Measurements from ENCODE around the gene GRM8. TPM values are rescaled to one million over a fixed set of nuclear protein-coding genes. Genes with fewer than 3 reads are reported as not detected.

The GRM8 gene
- total RNA-seq, 1 experiment from 2014 or later, result not detected

DNA sequence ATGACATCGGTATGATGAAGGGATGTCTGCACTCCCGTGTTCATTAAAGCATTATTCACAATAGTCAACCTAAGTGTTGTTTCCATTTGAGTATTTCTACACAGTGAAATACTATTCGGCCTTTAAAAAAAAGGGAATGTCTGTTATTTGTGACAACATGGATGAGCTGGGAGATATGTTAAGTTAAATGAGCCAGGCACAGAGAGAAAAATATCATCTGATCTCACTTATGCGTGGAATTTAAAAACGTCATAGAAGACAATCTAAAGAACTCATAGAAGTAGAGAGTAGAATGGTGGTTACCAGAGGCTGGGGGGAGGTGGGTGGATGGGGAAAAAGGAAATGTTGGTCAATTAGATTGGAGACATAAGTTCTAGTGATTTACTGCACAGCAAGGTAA lies 753.3 kb downstream of the GRM8 start:
- in situ Hi-C loops (cut with HindIII; ENCODE audit: low pct_unique_long_range_greater_than_20kb, low sequenced_read_pairs), result no loop called here
- no peak for DNase-seq (ENCODE audit: low read depth, low spot score)

- DNase-seq (ENCODE audit: low read depth, low spot score), result no peak
- in situ Hi-C loops (cut with HindIII; ENCODE audit: low pct_unique_long_range_greater_than_20kb, low sequenced_read_pairs), result no loop called here
Measured at GRCh38 chr7:126495733-126496132, 757.0 kb downstream of the GRM8 start.

- in situ Hi-C loops (cut with HindIII; ENCODE audit: low pct_unique_long_range_greater_than_20kb, low sequenced_read_pairs), result no loop called here
- DNase-seq (ENCODE audit: low read depth, low spot score), result no peak
Measured at GRCh38 chr7:126495001-126495400, 757.7 kb downstream of the GRM8 start.

GRCh38 chr7:126493801-126494200 lies 758.9 kb downstream of the GRM8 start:
- in situ Hi-C loops (cut with HindIII; ENCODE audit: low pct_unique_long_range_greater_than_20kb, low sequenced_read_pairs), result no loop called here

GRCh38 chr7:126489874-126490273 lies 762.9 kb downstream of the GRM8 start:
- in situ Hi-C loops (cut with HindIII; ENCODE audit: low pct_unique_long_range_greater_than_20kb, low sequenced_read_pairs), result no loop called here
- DNase-seq (ENCODE audit: low read depth, low spot score), result no peak

More at GRCh38 chr7:126493801-126494200, 758.9 kb downstream of the GRM8 start:
- DNase-seq (ENCODE audit: low read depth, low spot score), result no peak

DNA sequence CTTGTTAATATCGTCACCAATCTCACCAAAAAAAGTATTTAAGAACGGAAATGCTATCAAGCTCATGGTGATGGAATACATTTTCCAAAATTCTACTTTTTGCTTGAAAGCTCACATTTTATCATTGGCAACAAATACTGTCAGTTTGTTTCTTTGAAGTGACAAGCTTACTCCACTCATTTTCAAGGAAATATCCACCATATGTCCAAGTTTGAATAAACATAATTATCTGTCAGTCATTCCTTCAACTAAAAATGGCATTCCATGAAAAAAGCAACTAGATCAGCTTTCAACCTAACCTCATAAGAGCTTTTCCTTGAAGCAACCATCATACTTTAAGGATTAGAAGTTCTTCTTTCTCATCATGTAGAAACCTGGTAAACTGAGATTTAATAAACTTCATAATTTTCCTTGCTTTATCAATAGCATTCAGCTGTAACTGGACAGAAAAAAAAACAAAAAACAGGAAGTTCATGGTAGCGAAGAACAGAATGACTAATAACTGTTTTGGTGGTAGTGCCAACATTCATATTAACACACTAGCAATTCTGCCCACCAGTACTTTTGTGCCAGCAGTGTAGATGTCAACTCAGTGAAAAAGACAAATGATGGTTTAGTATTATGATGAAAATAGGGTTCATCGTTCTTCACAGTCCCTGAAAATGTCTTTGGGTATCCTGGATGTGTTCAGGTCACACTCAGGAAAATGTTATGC lies 764.9 kb downstream of the GRM8 start:
- in situ Hi-C loops (cut with HindIII; ENCODE audit: low pct_unique_long_range_greater_than_20kb, low sequenced_read_pairs), result no loop called here

GRCh38 chr7:126486806-126487205 lies 765.9 kb downstream of the GRM8 start:
- DNase-seq (ENCODE audit: low read depth, low spot score), result no peak
- in situ Hi-C loops (cut with HindIII; ENCODE audit: low pct_unique_long_range_greater_than_20kb, low sequenced_read_pairs), result no loop called here

More for the DNA sequence above, 764.9 kb downstream of the GRM8 start:
- no peak for DNase-seq (ENCODE audit: low read depth, low spot score)

DNA sequence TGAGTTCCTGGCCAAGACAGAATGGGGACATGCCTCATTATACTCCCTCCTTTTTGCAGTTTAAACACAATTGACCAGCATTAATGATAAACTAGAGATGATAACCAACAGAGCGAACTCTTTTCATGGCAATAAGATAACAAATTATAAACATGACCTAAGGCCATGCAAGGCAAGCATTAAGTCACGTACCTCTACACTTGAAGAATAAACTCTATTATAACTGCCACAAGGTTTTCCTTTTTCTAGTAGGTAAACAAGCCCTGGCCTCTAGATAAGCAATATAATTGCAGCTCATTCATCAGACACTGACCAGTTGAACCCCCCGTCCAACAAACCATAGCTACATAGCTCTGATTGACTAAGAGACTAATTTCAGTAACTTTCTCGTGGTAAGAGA lies 767.0 kb downstream of the GRM8 start:
- no peak for DNase-seq (ENCODE audit: low read depth, low spot score)
- in situ Hi-C loops (cut with HindIII; ENCODE audit: low pct_unique_long_range_greater_than_20kb, low sequenced_read_pairs), result no loop called here

GRCh38 chr7:126483972-126484371 lies 768.8 kb downstream of the GRM8 start:
- no peak for DNase-seq (ENCODE audit: low read depth, low spot score)
- in situ Hi-C loops (cut with HindIII; ENCODE audit: low pct_unique_long_range_greater_than_20kb, low sequenced_read_pairs), result no loop called here

DNA sequence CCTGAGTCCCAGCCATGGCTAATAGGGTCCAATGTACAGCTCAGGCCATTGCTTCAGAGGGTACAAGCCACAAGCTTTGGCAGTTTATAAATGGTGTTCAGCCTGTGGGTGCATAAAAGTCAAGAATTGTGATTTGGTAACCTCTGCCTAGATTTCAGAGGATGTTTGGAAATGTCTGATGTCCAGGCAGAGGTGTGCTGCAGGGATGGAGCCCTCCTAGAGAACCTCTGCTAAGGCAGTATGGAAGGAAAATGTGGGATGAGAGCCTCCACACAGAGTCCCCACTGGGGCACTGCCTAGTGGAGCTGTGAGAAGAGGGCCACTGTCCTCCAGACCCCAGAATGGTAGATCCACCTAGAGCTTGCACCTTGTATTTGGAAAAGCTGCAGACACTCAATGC lies 779.9 kb downstream of the GRM8 start:
- in situ Hi-C loops (cut with HindIII; ENCODE audit: low pct_unique_long_range_greater_than_20kb, low sequenced_read_pairs), result no loop called here
- no peak for DNase-seq (ENCODE audit: low read depth, low spot score)

- DNase-seq (ENCODE audit: low read depth, low spot score), result no peak
- in situ Hi-C loops (cut with HindIII; ENCODE audit: low pct_unique_long_range_greater_than_20kb, low sequenced_read_pairs), result no loop called here
Measured at GRCh38 chr7:126462405-126462804, 790.3 kb downstream of the GRM8 start.

- no peak for DNase-seq (ENCODE audit: low read depth, low spot score)
Measured at GRCh38 chr7:126460664-126461063, 792.1 kb downstream of the GRM8 start.

DNA sequence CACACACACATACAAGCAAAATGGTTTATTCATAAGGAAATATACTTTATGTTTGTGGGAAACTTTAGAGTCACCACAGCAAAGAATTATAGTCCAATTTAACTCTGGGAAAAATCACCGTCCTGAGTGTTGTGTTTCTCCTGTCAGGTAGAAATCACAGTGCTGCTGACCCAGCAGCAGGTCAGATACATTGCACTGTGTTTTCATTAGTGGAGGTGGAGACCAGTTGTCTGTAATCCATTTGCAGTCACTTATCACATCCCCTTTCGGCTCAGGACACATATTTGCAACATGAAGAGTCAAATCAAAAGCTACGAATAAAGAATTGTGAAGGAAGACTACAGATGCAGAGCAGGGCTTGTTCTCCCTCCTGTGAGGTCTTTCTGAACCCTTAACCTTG lies 799.6 kb downstream of the GRM8 start:
- in situ Hi-C loops (cut with HindIII; ENCODE audit: low pct_unique_long_range_greater_than_20kb, low sequenced_read_pairs), result no loop called here

More at GRCh38 chr7:126460664-126461063, 792.1 kb downstream of the GRM8 start:
- in situ Hi-C loops (cut with HindIII; ENCODE audit: low pct_unique_long_range_greater_than_20kb, low sequenced_read_pairs), result no loop called here

DNA sequence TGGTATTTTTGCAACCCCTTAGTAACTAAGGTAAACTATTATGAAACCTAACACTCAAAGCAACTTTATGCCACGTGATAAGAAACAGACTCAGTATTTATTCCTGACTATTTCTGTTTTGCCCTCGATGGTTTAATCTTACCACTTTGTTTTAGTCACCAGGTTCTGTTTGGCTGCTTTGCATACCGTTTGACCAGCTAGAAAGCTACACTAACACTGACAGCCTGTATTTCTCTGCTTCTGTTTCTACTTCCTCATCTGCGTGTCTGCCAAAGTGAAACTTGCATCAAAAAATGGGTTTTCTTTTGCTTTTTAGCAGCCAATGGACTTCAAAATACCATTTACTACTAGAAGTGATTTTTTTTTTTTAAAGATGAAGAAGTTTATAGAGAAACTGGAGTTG lies 802.5 kb downstream of the GRM8 start:
- in situ Hi-C loops (cut with HindIII; ENCODE audit: low pct_unique_long_range_greater_than_20kb, low sequenced_read_pairs), result no loop called here
- DNase-seq (ENCODE audit: low read depth, low spot score), result no peak

More for the DNA sequence above, 799.6 kb downstream of the GRM8 start:
- no peak for DNase-seq (ENCODE audit: low read depth, low spot score)

- no peak for DNase-seq (ENCODE audit: low read depth, low spot score)
- in situ Hi-C loops (cut with HindIII; ENCODE audit: low pct_unique_long_range_greater_than_20kb, low sequenced_read_pairs), result no loop called here
Measured at GRCh38 chr7:126449611-126450268, 803.0 kb downstream of the GRM8 start.

GRCh38 chr7:126447984-126448383 lies 804.8 kb downstream of the GRM8 start:
- DNase-seq (ENCODE audit: low read depth, low spot score), result no peak
- in situ Hi-C loops (cut with HindIII; ENCODE audit: low pct_unique_long_range_greater_than_20kb, low sequenced_read_pairs), result no loop called here

DNA sequence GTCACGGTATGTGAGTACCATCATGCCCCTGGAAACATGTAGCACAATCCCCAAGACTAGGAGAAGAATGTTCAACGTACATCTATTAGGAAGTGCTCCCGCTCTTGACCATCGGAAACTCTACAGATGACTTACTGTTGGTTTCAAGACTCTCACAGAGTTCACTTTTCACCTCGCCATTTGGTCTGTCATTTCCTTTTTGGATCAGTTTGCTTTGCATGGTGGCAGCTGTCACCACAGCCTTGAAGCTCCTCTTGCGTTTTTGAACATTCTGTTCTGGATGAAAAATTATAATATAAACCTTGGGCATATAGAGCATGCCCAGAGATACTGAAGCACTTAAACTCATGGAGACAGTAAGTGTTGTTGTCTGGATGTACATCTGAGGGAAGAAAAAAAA lies 806.8 kb downstream of the GRM8 start:
- DNase-seq (ENCODE audit: low read depth, low spot score), result no peak
- in situ Hi-C loops (cut with HindIII; ENCODE audit: low pct_unique_long_range_greater_than_20kb, low sequenced_read_pairs), result no loop called here

GRCh38 chr7:126443951-126444350 lies 808.8 kb downstream of the GRM8 start:
- no peak for DNase-seq (ENCODE audit: low read depth, low spot score)
- in situ Hi-C loops (cut with HindIII; ENCODE audit: low pct_unique_long_range_greater_than_20kb, low sequenced_read_pairs), result no loop called here

GRCh38 chr7:126442908-126443307 lies 809.8 kb downstream of the GRM8 start:
- no peak for DNase-seq (ENCODE audit: low read depth, low spot score)
- in situ Hi-C loops (cut with HindIII; ENCODE audit: low pct_unique_long_range_greater_than_20kb, low sequenced_read_pairs), result no loop called here
